ENCODE data around the gene CACNA2D1. TPM values are rescaled to one million over a fixed set of nuclear protein-coding genes. Genes with fewer than 3 reads are reported as not detected.
"Not testable (repeated sequence)": the region's sequence is repeated elsewhere in the genome, so short reads cannot be mapped to it uniquely, and the experiment has no call there.

The CACNA2D1 gene
- total RNA-seq, 2 donors from 2014 or later = 0.46 TPM; not detected in 1

GRCh38 chr7:82397879-82398524, 45.6 kb downstream of the CACNA2D1 start:
- no peaks in the 10 kb centered on the region for H3K36me3 Mint-ChIP-seq (ENCODE audit: insufficient read depth in 2 of 2)
- H3K27ac Mint-ChIP-seq = no peak overlapping the region
- no peaks in the 10 kb centered on the region for H3K4me1 Mint-ChIP-seq (ENCODE audit: low read depth)
- peaks cover 3 to 8% of the 10 kb centered on the region in 2 donors for H3K9me3 Mint-ChIP-seq
- no peaks in the 10 kb centered on the region for H3K27me3 Mint-ChIP-seq (ENCODE audit: low read depth)
- no peak for ATAC-seq (replicated peaks in 1 of 2)
- DNase-seq = no peak
- H3K4me3 Mint-ChIP-seq = no peak overlapping the region

GRCh38 chr7:82396343-82396742, 47.2 kb downstream of the CACNA2D1 start:
- H3K27ac Mint-ChIP-seq = peak overlapping the region; percentile 75
- peaks cover 3 to 4% of the 10 kb centered on the region in 2 donors for H3K9me3 Mint-ChIP-seq

GRCh38 chr7:82395147-82395546, 48.4 kb downstream of the CACNA2D1 start:
- DNase-seq = no peak
- Mint-ChIP-seq H3K27me3 (ENCODE audit: low read depth) (no peaks in the 10 kb centered on the region), H3K27ac (no peak overlapping the region), H3K4me1 (ENCODE audit: low read depth) (no peaks in the 10 kb centered on the region), H3K9me3 (peaks cover 3 to 4% of the 10 kb centered on the region in 2 donors), H3K36me3 (ENCODE audit: insufficient read depth in 2 of 2) (no peaks in the 10 kb centered on the region), H3K4me3 (no peak overlapping the region)
- no peak for ATAC-seq (replicated peaks in 1 of 2)

More at GRCh38 chr7:82396343-82396742, 47.2 kb downstream of the CACNA2D1 start:
- no peak overlapping the region for H3K4me3 Mint-ChIP-seq
- no peaks in the 10 kb centered on the region for H3K27me3 Mint-ChIP-seq (ENCODE audit: low read depth)
- no peaks in the 10 kb centered on the region for H3K4me1 Mint-ChIP-seq (ENCODE audit: low read depth)
- no peak for ATAC-seq (replicated peaks in 1 of 2)
- DNase-seq = no peak
- no peaks in the 10 kb centered on the region for H3K36me3 Mint-ChIP-seq (ENCODE audit: insufficient read depth in 2 of 2)

GRCh38 chr7:82393840-82394220, 49.7 kb downstream of the CACNA2D1 start:
- Mint-ChIP-seq H3K27me3 (ENCODE audit: low read depth) (no peaks in the 10 kb centered on the region), H3K4me3 (no peak overlapping the region), H3K36me3 (ENCODE audit: insufficient read depth in 2 of 2) (no peaks in the 10 kb centered on the region), H3K27ac (no peak overlapping the region), H3K9me3 (peaks cover 1 to 3% of the 10 kb centered on the region in 2 donors), H3K4me1 (ENCODE audit: low read depth) (no peaks in the 10 kb centered on the region)
- DNase-seq (no peak), ATAC-seq (replicated peaks in 1 of 2) (no peak)

- DNase-seq (no peak), ATAC-seq (replicated peaks in 1 of 2) (no peak)
- no peak overlapping the region for H3K4me3 Mint-ChIP-seq
- no peak overlapping the region for H3K27ac Mint-ChIP-seq
- no peaks in the 10 kb centered on the region for H3K36me3 Mint-ChIP-seq (ENCODE audit: insufficient read depth in 2 of 2)
- no peaks in the 10 kb centered on the region for H3K4me1 Mint-ChIP-seq (ENCODE audit: low read depth)
- H3K9me3 Mint-ChIP-seq = peaks cover 0 to 2% of the 10 kb centered on the region in 2 donors
- no peaks in the 10 kb centered on the region for H3K27me3 Mint-ChIP-seq (ENCODE audit: low read depth)
These were observed 50.3 kb downstream of the CACNA2D1 start for GRCh38 chr7:82393076-82393839.

- ATAC-seq (replicated peaks in 1 of 2) (no peak), DNase-seq (no peak)
- H3K27ac Mint-ChIP-seq = no peak overlapping the region
- no peaks in the 10 kb centered on the region for H3K9me3 Mint-ChIP-seq
- no peaks in the 10 kb centered on the region for H3K27me3 Mint-ChIP-seq (ENCODE audit: low read depth)
- no peaks in the 10 kb centered on the region for H3K4me1 Mint-ChIP-seq (ENCODE audit: low read depth)
- H3K36me3 Mint-ChIP-seq (ENCODE audit: insufficient read depth in 2 of 2) = no peaks in the 10 kb centered on the region
- H3K4me3 Mint-ChIP-seq = no peak overlapping the region
These were observed 52.6 kb downstream of the CACNA2D1 start for GRCh38 chr7:82390936-82391335.

GRCh38 chr7:82389876-82390275, 53.7 kb downstream of the CACNA2D1 start:
- Mint-ChIP-seq H3K4me1 (ENCODE audit: low read depth) (no peaks in the 10 kb centered on the region), H3K9me3 (no peaks in the 10 kb centered on the region), H3K27me3 (ENCODE audit: low read depth) (no peaks in the 10 kb centered on the region), H3K27ac (no peak overlapping the region), H3K36me3 (ENCODE audit: insufficient read depth in 2 of 2) (no peaks in the 10 kb centered on the region), H3K4me3 (no peak overlapping the region)
- no peak for ATAC-seq (replicated peaks in 1 of 2)
- DNase-seq = no peak

- Mint-ChIP-seq H3K27me3 (ENCODE audit: low read depth) (no peaks in the 10 kb centered on the region), H3K27ac (no peak overlapping the region), H3K4me1 (ENCODE audit: low read depth) (no peaks in the 10 kb centered on the region), H3K4me3 (no peak overlapping the region), H3K9me3 (no peaks in the 10 kb centered on the region), H3K36me3 (ENCODE audit: insufficient read depth in 2 of 2) (no peaks in the 10 kb centered on the region)
- DNase-seq (no peak), ATAC-seq (replicated peaks in 1 of 2) (no peak)
These were observed 55.4 kb downstream of the CACNA2D1 start for GRCh38 chr7:82388138-82388537.

- H3K36me3 Mint-ChIP-seq (ENCODE audit: insufficient read depth in 2 of 2) = not testable (repeated sequence)
These were observed 57.0 kb downstream of the CACNA2D1 start for GRCh38 chr7:82386571-82386970.

GRCh38 chr7:82384779-82385178, 58.8 kb downstream of the CACNA2D1 start:
- Mint-ChIP-seq H3K36me3 (ENCODE audit: insufficient read depth in 2 of 2) (no peaks in the 10 kb centered on the region), H3K4me3 (no peak overlapping the region), H3K4me1 (ENCODE audit: low read depth) (no peaks in the 10 kb centered on the region), H3K27me3 (ENCODE audit: low read depth) (no peaks in the 10 kb centered on the region), H3K27ac (no peak overlapping the region), H3K9me3 (no peaks in the 10 kb centered on the region)
- DNase-seq (no peak), ATAC-seq (replicated peaks in 1 of 2) (no peak)

More at GRCh38 chr7:82386571-82386970, 57.0 kb downstream of the CACNA2D1 start:
- not testable (repeated sequence) for DNase-seq; ATAC-seq (replicated peaks in 1 of 2); H3K27ac Mint-ChIP-seq; H3K27me3 Mint-ChIP-seq (ENCODE audit: low read depth); H3K9me3 Mint-ChIP-seq; H3K4me3 Mint-ChIP-seq; H3K4me1 Mint-ChIP-seq (ENCODE audit: low read depth)

- H3K4me1 Mint-ChIP-seq (ENCODE audit: low read depth) = no peaks in the 10 kb centered on the region
- DNase-seq = no peak
- H3K36me3 Mint-ChIP-seq (ENCODE audit: insufficient read depth in 2 of 2) = no peaks in the 10 kb centered on the region
- H3K27ac Mint-ChIP-seq = no peak overlapping the region
- no peak overlapping the region for H3K4me3 Mint-ChIP-seq
- no peaks in the 10 kb centered on the region for H3K27me3 Mint-ChIP-seq (ENCODE audit: low read depth)
- ATAC-seq (replicated peaks in 1 of 2) = peak; percentile 31 to 38
- H3K9me3 Mint-ChIP-seq = no peaks in the 10 kb centered on the region
These were observed 59.5 kb downstream of the CACNA2D1 start for GRCh38 chr7:82384051-82384464.

- Mint-ChIP-seq H3K9me3 (no peaks in the 10 kb centered on the region), H3K36me3 (ENCODE audit: insufficient read depth in 2 of 2) (no peaks in the 10 kb centered on the region), H3K27me3 (ENCODE audit: low read depth) (no peaks in the 10 kb centered on the region), H3K4me3 (no peak overlapping the region), H3K4me1 (ENCODE audit: low read depth) (no peaks in the 10 kb centered on the region), H3K27ac (no peak overlapping the region)
- no peak for DNase-seq
- ATAC-seq (replicated peaks in 1 of 2) = no peak
These were observed 61.3 kb downstream of the CACNA2D1 start for GRCh38 chr7:82382276-82382675.

- DNase-seq (no peak), ATAC-seq (replicated peaks in 1 of 2) (no peak)
- Mint-ChIP-seq H3K36me3 (ENCODE audit: insufficient read depth in 2 of 2) (peaks cover 0 to 2% of the 10 kb centered on the region in 2 donors), H3K27ac (no peak overlapping the region), H3K4me1 (ENCODE audit: low read depth) (no peaks in the 10 kb centered on the region), H3K27me3 (ENCODE audit: low read depth) (no peaks in the 10 kb centered on the region), H3K9me3 (no peaks in the 10 kb centered on the region), H3K4me3 (no peak overlapping the region)
These were observed 66.8 kb downstream of the CACNA2D1 start for GRCh38 chr7:82376739-82377138.
